ENCODE measurements around the gene NIT1. TPM values are rescaled to one million over a fixed set of nuclear protein-coding genes. Genes with fewer than 3 reads are reported as not detected.

NIT1 gene
- total RNA-seq, 1 donor: 9.0 TPM

- Histone ChIP-seq H3K9me3 (ENCODE audit: low read depth, low read length) (no peaks in the 10 kb centered on the region), H3K27me3 (ENCODE audit: insufficient read depth, low read length) (no peaks in the 10 kb centered on the region), H3K4me3 (ENCODE audit: low read length) (no peak overlapping the region), H3K4me1 (ENCODE audit: insufficient read depth, low read length) (peaks cover 41% of the 10 kb centered on the region)
Observed at GRCh38 chr1:161139766-161140165, 21.9 kb downstream of the NIT1 start.

GRCh38 chr1:161140755-161141400, 23.0 kb downstream of the NIT1 start:
- H3K4me1 ChIP-seq (ENCODE audit: insufficient read depth, low read length): peaks cover 36% of the 10 kb centered on the region
- no peaks in the 10 kb centered on the region for H3K9me3 ChIP-seq (ENCODE audit: low read depth, low read length)
- no peak overlapping the region for H3K4me3 ChIP-seq (ENCODE audit: low read length)
- no peaks in the 10 kb centered on the region for H3K27me3 ChIP-seq (ENCODE audit: insufficient read depth, low read length)

DNA sequence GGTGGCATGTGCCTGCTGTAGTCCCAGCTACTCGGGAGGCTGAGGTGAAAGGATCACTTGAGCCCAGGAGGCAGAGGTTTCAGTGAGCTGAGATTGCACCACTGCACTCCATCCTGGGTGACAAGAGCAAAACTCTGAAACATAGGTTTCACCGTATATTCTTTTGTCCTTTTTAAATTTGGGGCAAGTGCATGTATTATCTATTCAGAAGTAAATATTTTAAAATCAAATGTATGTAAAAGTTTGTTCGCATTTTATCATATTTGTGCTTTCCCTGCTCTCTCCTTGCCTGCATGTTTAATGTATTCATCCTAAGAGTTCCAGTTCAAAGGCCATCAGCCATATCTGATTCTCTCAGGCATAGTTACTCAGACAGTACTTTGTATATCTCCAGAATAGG, 27.9 kb downstream of the NIT1 start:
- Histone ChIP-seq H3K27me3 (ENCODE audit: insufficient read depth, low read length) (no peaks in the 10 kb centered on the region), H3K4me1 (ENCODE audit: insufficient read depth, low read length) (no peaks in the 10 kb centered on the region), H3K4me3 (ENCODE audit: low read length) (no peak overlapping the region), H3K9me3 (ENCODE audit: low read depth, low read length) (no peaks in the 10 kb centered on the region)

DNA sequence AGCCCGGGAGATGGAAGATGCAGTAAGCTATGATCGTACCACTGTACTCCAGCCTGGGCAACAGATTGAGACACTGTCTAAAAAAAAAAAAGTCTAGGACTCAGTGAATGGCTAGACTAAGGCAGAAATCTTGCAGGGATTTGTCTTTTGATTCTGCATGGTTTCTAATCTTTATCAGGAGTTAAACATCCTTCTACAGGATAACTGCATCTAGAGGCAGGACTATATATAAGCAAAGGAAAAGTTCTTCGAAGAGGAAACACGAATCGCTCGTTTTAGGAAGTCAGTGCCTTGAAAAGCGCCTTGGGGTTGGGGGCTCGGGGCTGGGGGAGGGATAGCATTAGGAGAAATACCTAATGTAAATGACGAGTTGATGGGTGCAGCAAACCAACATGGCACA, 35.3 kb downstream of the NIT1 start:
- H3K4me3 ChIP-seq (ENCODE audit: low read length): peak overlapping the region; percentile 77
- no peaks in the 10 kb centered on the region for H3K27me3 ChIP-seq (ENCODE audit: insufficient read depth, low read length)
- peaks cover 16% of the 10 kb centered on the region for H3K4me1 ChIP-seq (ENCODE audit: insufficient read depth, low read length)
- H3K9me3 ChIP-seq (ENCODE audit: low read depth, low read length): no peaks in the 10 kb centered on the region

DNA sequence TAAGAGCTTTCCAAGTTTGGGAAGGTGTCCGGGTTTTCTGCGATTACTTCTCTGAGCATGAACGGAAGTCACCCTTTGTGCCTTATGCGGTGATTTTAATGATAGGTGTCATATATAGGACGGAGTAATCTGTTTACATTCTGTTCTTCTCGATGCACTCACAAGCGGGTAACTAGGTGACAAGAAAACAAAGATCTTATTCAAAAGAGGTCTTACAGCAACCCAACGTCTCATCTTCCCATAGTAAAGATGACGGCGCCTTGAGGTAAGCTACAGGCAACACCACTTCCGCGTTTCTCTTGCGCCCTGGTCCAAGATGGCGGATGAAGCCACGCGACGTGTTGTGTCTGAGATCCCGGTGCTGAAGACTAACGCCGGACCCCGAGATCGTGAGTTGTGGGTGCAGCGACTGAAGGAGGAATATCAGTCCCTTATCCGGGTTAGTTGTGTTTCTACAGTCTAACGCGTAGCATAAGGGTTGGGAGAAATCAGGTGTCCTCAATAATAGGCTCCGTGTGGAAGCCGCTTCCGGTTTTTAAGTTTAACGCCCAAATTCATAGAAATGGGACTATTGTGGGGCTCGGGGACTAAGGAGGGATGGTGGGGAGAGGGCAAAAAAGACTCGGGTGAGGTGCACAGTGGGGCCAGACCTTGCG, 35.9 kb downstream of the NIT1 start, which contains the start of gene UFC1:
UFC1 (plus strand) TSS at position 297 of the 656 bp plus-strand sequence; CDS start at position 317, 20 bp downstream.
- H3K27me3 ChIP-seq (ENCODE audit: insufficient read depth, low read length): no peaks in the 10 kb centered on the region
- no peaks in the 10 kb centered on the region for H3K9me3 ChIP-seq (ENCODE audit: low read depth, low read length)
- peak within 1 kb of the TSS; percentile 77 for H3K4me3 ChIP-seq (ENCODE audit: low read length)
- peaks cover 20% of the 10 kb centered on the region for H3K4me1 ChIP-seq (ENCODE audit: insufficient read depth, low read length)

DNA sequence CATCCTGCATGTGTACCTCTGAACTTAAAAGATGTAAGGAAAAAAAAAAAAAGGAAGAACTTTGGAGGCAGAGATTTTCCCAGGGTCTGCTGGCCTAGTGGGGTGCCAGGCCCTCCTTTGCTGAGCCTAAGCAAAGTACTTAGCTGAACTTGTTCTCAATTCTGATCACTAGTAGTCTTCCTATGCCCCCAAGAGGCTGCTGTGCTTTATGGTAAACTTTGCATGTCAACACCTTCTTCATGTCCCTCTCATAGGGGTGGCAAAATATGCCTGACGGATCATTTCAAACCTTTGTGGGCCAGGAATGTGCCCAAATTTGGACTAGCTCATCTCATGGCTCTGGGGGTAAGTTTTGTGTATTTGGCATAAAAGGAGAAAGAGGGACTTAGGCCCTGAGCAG, 40.0 kb downstream of the NIT1 start:
- no peaks in the 10 kb centered on the region for H3K27me3 ChIP-seq (ENCODE audit: insufficient read depth, low read length)
- H3K4me1 ChIP-seq (ENCODE audit: insufficient read depth, low read length): peaks cover 38% of the 10 kb centered on the region
- no peaks in the 10 kb centered on the region for H3K9me3 ChIP-seq (ENCODE audit: low read depth, low read length)
- no peak overlapping the region for H3K4me3 ChIP-seq (ENCODE audit: low read length)

- H3K4me1 ChIP-seq (ENCODE audit: insufficient read depth, low read length): peaks cover 35% of the 10 kb centered on the region
- H3K9me3 ChIP-seq (ENCODE audit: low read depth, low read length): no peaks in the 10 kb centered on the region
- H3K4me3 ChIP-seq (ENCODE audit: low read length): no peak overlapping the region
- no peaks in the 10 kb centered on the region for H3K27me3 ChIP-seq (ENCODE audit: insufficient read depth, low read length)
Observed at GRCh38 chr1:161158316-161159010, 40.6 kb downstream of the NIT1 start.

DNA sequence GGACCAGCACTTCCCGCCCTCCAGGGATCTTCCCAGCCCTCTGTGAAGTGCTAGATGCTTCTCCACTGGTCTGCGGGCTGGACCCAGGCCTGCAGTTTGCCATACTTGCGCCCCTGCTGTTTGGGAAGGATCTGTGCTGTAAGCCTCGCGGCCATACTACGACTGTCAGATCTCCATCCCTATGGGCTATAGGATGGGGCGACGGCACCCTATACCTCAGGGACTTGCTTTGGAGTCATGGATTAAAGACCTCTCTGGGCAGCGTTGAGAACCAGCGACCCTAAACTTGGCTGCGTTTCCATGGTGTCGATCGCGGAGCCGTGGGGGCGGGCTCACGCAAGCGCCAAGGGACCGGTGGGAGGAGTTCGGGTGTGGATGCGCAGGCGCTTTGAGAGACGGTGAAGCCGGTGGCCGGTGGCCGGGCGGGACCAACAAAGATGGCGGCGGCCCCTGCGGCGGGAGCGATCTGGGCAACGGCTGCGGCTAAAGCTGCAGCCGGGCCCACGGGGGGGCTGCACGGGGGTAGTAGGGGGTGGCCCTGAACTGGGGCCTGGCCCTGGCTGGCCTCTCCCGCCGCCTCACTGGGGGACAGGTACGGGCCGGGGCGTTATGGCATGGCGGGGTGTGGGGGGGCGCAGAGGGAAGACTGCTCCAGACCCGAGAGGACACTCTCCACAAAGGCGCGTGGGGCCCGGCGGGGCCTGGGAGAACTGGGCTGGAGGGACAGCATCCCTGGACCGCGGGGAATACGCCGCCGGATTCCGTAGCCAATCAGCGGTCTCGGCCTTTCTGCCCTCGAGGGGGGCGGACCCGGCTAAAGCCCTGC, 41.4 kb downstream of the NIT1 start, which contains the start of gene USP21:
USP21 (plus strand) TSS at position 414 of the 826 bp plus-strand sequence. CDS start 1,141 bp downstream, outside the sequence.
- Histone ChIP-seq H3K9me3 (ENCODE audit: low read depth, low read length) (no peaks in the 10 kb centered on the region), H3K4me1 (ENCODE audit: insufficient read depth, low read length) (peaks cover 34% of the 10 kb centered on the region), H3K27me3 (ENCODE audit: insufficient read depth, low read length) (no peaks in the 10 kb centered on the region), H3K4me3 (ENCODE audit: low read length) (peak within 1 kb of the TSS; percentile 73)

- Histone ChIP-seq H3K4me1 (ENCODE audit: insufficient read depth, low read length) (peaks cover 29% of the 10 kb centered on the region), H3K4me3 (ENCODE audit: low read length) (peak overlapping the region; percentile 73), H3K27me3 (ENCODE audit: insufficient read depth, low read length) (no peaks in the 10 kb centered on the region), H3K9me3 (ENCODE audit: low read depth, low read length) (no peaks in the 10 kb centered on the region)
Observed at GRCh38 chr1:161159913-161160243, 42.0 kb downstream of the NIT1 start.

DNA sequence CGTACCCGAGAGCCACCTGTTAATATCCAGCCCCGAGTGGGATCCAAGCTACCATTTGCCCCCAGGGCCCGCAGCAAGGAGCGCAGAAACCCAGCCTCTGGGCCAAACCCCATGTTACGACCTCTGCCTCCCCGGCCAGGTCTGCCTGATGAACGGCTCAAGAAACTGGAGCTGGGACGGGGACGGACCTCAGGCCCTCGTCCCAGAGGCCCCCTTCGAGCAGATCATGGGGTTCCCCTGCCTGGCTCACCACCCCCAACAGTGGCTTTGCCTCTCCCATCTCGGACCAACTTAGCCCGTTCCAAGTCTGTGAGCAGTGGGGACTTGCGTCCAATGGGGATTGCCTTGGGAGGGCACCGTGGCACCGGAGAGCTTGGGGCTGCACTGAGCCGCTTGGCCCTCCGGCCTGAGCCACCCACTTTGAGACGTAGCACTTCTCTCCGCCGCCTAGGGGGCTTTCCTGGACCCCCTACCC, 42.8 kb downstream of the NIT1 start:
- Histone ChIP-seq H3K9me3 (ENCODE audit: low read depth, low read length) (no peaks in the 10 kb centered on the region), H3K4me3 (ENCODE audit: low read length) (no peak overlapping the region), H3K4me1 (ENCODE audit: insufficient read depth, low read length) (peaks cover 33% of the 10 kb centered on the region), H3K27me3 (ENCODE audit: insufficient read depth, low read length) (no peaks in the 10 kb centered on the region)

DNA sequence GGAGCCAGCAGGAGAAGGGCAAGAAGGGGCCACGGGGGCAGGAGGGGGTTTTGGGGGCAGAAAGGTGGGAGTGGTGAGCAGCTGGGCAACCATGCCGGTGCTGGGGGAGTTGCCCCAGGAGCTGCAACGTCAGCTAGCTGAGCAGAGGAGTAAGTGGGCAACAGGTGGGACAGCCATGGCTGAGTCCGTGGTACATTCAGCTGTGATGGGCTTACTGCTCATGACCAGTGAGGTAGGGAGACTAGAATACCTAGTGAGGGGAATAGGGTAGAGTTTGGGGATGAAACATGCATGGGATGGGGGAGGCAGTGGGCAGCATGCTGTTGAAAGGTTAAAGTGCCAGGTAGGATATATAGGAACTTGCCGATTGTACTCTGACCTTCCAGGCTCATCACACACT, 43.7 kb downstream of the NIT1 start:
- no peaks in the 10 kb centered on the region for H3K9me3 ChIP-seq (ENCODE audit: low read depth, low read length)
- H3K4me3 ChIP-seq (ENCODE audit: low read length): no peak overlapping the region
- H3K4me1 ChIP-seq (ENCODE audit: insufficient read depth, low read length): peaks cover 36% of the 10 kb centered on the region
- no peaks in the 10 kb centered on the region for H3K27me3 ChIP-seq (ENCODE audit: insufficient read depth, low read length)

DNA sequence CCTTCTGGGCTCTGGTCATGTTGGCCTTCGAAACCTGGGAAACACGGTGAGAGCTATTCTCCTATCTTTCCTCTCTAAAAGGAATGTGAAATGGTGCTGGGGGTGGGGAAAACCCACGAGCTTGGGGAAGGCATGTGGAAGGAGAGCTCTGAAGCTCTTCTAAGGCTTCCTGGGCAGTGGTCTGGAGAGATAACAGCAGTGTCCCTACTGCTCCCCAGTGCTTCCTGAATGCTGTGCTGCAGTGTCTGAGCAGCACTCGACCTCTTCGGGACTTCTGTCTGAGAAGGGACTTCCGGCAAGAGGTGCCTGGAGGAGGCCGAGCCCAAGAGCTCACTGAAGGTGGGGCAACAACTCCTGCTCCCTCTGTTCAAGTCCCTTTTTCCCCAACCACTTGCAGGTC, 44.1 kb downstream of the NIT1 start:
- H3K4me1 ChIP-seq (ENCODE audit: insufficient read depth, low read length): peaks cover 40% of the 10 kb centered on the region

DNA sequence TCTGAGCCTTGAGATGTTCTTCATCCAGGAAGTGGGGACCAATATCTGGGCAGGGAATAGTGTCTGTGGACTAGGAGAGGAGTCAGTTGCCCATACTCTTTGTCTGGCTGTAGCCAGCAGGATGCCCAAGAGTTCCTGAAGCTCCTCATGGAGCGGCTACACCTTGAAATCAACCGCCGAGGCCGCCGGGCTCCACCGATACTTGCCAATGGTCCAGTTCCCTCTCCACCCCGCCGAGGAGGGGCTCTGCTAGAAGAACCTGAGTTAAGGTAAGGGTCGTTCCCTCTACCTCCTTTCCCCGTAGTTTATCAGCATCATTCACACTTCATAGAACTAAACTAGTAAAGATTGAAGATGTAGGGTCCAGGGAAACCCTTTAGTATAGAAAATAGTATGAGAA, 44.9 kb downstream of the NIT1 start:
- H3K4me3 ChIP-seq (ENCODE audit: low read length): no peak overlapping the region
- H3K4me1 ChIP-seq (ENCODE audit: insufficient read depth, low read length): peaks cover 48% of the 10 kb centered on the region
- no peaks in the 10 kb centered on the region for H3K27me3 ChIP-seq (ENCODE audit: insufficient read depth, low read length)
- no peaks in the 10 kb centered on the region for H3K9me3 ChIP-seq (ENCODE audit: low read depth, low read length)

More for the DNA sequence above, 44.1 kb downstream of the NIT1 start:
- Histone ChIP-seq H3K27me3 (ENCODE audit: insufficient read depth, low read length) (no peaks in the 10 kb centered on the region), H3K4me3 (ENCODE audit: low read length) (no peak overlapping the region), H3K9me3 (ENCODE audit: low read depth, low read length) (no peaks in the 10 kb centered on the region)

DNA sequence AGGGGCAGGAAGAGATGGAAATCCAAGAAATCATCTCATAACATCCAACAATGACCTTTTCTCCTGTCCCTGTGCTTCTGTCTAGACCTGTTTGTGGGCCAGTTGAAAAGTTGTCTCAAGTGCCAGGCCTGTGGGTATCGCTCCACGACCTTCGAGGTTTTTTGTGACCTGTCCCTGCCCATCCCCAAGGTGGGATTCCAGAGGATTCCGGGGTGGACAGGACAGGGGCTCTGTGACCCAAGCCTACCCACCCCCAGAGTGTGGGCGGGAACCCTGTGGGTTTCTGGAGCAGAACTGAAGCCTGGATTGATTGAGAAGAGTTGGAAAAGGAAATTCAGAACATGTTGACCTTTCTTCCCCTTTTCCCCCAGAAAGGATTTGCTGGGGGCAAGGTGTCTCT, 45.9 kb downstream of the NIT1 start:
- Histone ChIP-seq H3K27me3 (ENCODE audit: insufficient read depth, low read length) (no peaks in the 10 kb centered on the region), H3K4me3 (ENCODE audit: low read length) (no peak overlapping the region), H3K9me3 (ENCODE audit: low read depth, low read length) (no peaks in the 10 kb centered on the region), H3K4me1 (ENCODE audit: insufficient read depth, low read length) (peaks cover 45% of the 10 kb centered on the region)
